HEK293 (cell line): ENCODE measurements around the gene ZNG1B.
A peak's percentile ranks its signal among the peaks of the same experiment; 100 is the strongest.
"Not testable (repeated sequence)": the region's sequence is repeated elsewhere in the genome, so short reads cannot be mapped to it uniquely, and the experiment has no call there.

ENCODE experiments used
- CTCF ChIA-PET: fragments of 350-600 bp; formaldehyde crosslinking; extraction: SDS; loops from one replicate; lab custom pipeline; 2021; ENCODE audit warnings: antibody characterized with exemption; lab: Yijun Ruan, JAX
- POLR2A ChIA-PET: fragments of 300-600 bp; formaldehyde crosslinking; extraction: SDS; loops from one replicate; lab custom pipeline; 2020; ENCODE audit warnings: antibody characterized with exemption, inconsistent platforms; lab: Yijun Ruan, JAX
- H3K27ac ChIP-seq: fragments of 200-500 bp; sonication (Bioruptor generic); 2 replicates; pipeline ENCODE4 v1.5.1; 2014; ENCODE audit warnings: low read depth, low read length, control low read depth, inconsistent platforms; ENCODE audit errors: extremely low read depth
- H3K36me3 ChIP-seq, 2 experiments: fragments of 200-500 bp in 1 of 2; sonication (Bioruptor generic) in 1 of 2; 1 replicate in 1 of 2; 2 replicates in 1 of 2; pipeline ENCODE4 v1.5.1; 2014 to 2017; ENCODE audit warnings: inconsistent platforms in 2 of 2, low read length in 2 of 2; ENCODE audit not compliant: control insufficient read depth in 2 of 2, insufficient read depth in 1 of 2
- H3K4me1 ChIP-seq: fragments of 200-500 bp; sonication (Bioruptor generic); 2 replicates; pipeline ENCODE4 v1.5.1; 2014; ENCODE audit warnings: mild to moderate bottlenecking, low read length, inconsistent platforms; ENCODE audit not compliant: control insufficient read depth, insufficient read depth
- H3K4me3 ChIP-seq: 2 replicates; pipeline ENCODE4 v1.5.1; 2011; ENCODE audit warnings: low read depth, mild to moderate bottlenecking, control low read depth, low read length, moderate library complexity
- H3K9me3 ChIP-seq: fragments of 200-500 bp; sonication (Bioruptor generic); 2 replicates; pipeline ENCODE4 v1.5.1; 2014; ENCODE audit warnings: low read depth, low read length, inconsistent platforms; ENCODE audit not compliant: control insufficient read depth, insufficient read depth
- ZBTB26 ChIP-seq: fragments of 450-650 bp; formaldehyde crosslinking; optimal IDR thresholded peaks from 2 replicates; pipeline ENCODE3; 2016; ENCODE audit warnings: missing biosample characterization, mild to moderate bottlenecking, missing genetic modification characterization

ZNG1B gene

GRCh38 chr2:113528126-113528525, 90.6 kb downstream of the ZNG1B start:
- H3K4me3 ChIP-seq, POLR2A ChIA-PET, H3K36me3 ChIP-seq, H3K9me3 ChIP-seq, H3K4me1 ChIP-seq, H3K27ac ChIP-seq, CTCF ChIA-PET: not testable (repeated sequence)

DNA sequence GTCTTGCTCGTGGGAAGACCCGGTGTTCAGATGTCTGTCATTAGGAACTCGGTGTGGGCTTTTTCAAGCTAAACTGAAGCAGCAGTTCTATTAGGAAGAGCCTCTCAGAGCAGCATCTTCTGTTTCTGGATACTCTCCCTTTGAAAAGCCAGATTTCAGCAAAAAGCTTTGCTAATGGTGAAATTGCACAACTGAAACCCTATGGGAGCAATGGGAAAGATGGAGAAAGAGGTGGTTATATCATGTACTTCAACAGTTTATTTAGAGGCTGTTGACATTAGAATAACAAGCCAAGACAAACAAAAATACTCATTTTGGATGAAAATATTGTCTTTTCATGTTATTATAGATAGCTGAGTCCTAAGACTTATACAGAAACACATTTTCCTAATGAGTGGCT, 91.4 kb downstream of the ZNG1B start:
- CTCF ChIA-PET, H3K4me1 ChIP-seq, H3K36me3 ChIP-seq, POLR2A ChIA-PET, H3K9me3 ChIP-seq, H3K4me3 ChIP-seq, H3K27ac ChIP-seq: not testable (repeated sequence)

GRCh38 chr2:113532991-113533390, 95.5 kb downstream of the ZNG1B start:
- H3K9me3 ChIP-seq, result not testable (repeated sequence)

GRCh38 chr2:113536573-113536972, 99.1 kb downstream of the ZNG1B start:
- H3K4me3 ChIP-seq, H3K27ac ChIP-seq, CTCF ChIA-PET, H3K36me3 ChIP-seq, POLR2A ChIA-PET, H3K9me3 ChIP-seq, H3K4me1 ChIP-seq: not testable (repeated sequence)

More at GRCh38 chr2:113532991-113533390, 95.5 kb downstream of the ZNG1B start:
- POLR2A ChIA-PET, H3K4me1 ChIP-seq, CTCF ChIA-PET, H3K36me3 ChIP-seq, H3K4me3 ChIP-seq, H3K27ac ChIP-seq: not testable (repeated sequence)

DNA sequence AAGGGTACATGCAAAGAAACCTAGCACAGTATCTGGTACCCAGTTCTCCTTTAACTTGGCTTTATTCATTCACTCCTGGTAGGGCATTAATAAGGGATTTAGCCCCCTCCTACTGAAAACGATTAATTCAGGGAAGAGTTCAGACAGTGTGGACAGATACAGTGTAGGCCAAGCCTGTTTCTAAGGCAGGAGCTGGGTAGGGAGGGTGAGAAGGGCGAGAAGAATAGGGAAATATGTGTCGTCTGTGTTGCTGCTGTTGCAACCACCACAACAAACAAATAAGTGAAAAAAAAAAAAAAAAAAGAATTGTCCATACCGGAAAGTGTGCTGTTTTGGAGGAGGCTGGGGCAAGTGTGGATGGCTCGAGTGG, 103.3 kb downstream of the ZNG1B start:
- H3K9me3 ChIP-seq, H3K27ac ChIP-seq, H3K4me1 ChIP-seq, POLR2A ChIA-PET, H3K4me3 ChIP-seq, H3K36me3 ChIP-seq, CTCF ChIA-PET: not testable (repeated sequence)

DNA sequence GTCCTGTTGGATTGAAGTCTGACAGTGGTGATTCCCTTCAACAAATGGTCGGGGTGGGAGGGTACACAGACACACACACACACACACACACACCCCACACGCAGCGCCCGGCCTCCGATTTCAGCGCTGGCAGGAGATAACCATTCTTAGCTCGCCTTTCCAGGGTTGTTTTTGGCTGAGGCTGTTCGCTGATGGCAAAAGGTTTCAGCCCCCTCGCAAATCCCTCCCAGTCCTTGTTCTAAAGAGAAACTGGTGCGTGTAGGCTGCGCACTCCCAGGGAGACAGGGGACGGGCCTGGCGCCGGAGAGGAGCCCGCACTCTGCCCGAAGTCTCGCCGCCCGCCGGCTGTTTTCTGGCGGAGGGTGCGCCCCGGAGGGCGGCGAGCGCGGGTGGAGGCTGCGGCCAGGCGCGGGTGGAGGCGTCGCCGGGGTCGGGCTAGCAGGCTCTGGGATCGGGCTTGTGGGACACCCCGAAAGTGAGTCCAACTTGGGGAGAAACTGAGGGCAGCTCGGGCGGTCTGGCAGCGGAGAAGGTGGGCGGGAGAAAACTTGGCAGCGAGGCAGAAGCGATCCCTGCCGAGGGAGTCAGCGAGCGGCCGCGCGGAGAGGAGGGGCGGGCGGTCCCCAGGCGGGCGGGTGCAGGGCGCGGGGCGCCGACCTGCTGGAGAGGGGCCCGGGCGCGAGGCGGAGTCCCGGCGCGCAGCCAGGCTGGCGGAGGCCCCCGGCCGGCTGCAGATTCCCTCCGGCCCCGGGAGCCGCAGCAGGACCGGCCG, 103.9 kb downstream of the ZNG1B start:
- POLR2A ChIA-PET, H3K9me3 ChIP-seq, H3K36me3 ChIP-seq, H3K27ac ChIP-seq, H3K4me1 ChIP-seq: not testable (repeated sequence)
- peak overlapping the region; percentile 38 for H3K4me3 ChIP-seq
- peak; percentile 76 for TF ChIP-seq ZBTB26 (tag by site-specific recombination)
- CTCF ChIA-PET, result interaction anchor here (0.6 kb wide), 1 partner anchor 218 kb away, joined by 3 read pairs; no protein-coding TSS in a partner anchor

GRCh38 chr2:113541976-113542485, 104.5 kb downstream of the ZNG1B start:
- peak overlapping the region; percentile 38 for H3K4me3 ChIP-seq
- H3K27ac ChIP-seq, H3K9me3 ChIP-seq, H3K36me3 ChIP-seq, POLR2A ChIA-PET, H3K4me1 ChIP-seq: not testable (repeated sequence)
- CTCF ChIA-PET, result interaction anchor here (0.6 kb wide), 1 partner anchor 217 kb away, joined by 3 read pairs; no protein-coding TSS in a partner anchor

GRCh38 chr2:113542529-113542928, 105.0 kb downstream of the ZNG1B start:
- H3K4me1 ChIP-seq, H3K27ac ChIP-seq, H3K9me3 ChIP-seq, POLR2A ChIA-PET, H3K4me3 ChIP-seq, H3K36me3 ChIP-seq, CTCF ChIA-PET: not testable (repeated sequence)
